ENCODE data around the gene UCP3. TPM values are rescaled to one million over a fixed set of nuclear protein-coding genes. Genes with fewer than 3 reads are reported as not detected.

The UCP3 gene
- total RNA-seq, 2 donors from 2014 or later = 0.55 to 6.8 TPM

- no peaks in the 10 kb centered on the region for H3K27me3 ChIP-seq (replicated peaks; ENCODE audit: insufficient read depth)
- no peak for DNase-seq (ENCODE audit: low spot score)
- WGBS = 67% methylated on average over 10 of the region's 10 CpGs
- TF ChIP-seq CTCF (IDR thresholded peaks at IDR 0.05) = no peak
- no peak for TF ChIP-seq POLR2A (IDR thresholded peaks at IDR 0.05)
- no peak overlapping the region for H3K27ac ChIP-seq
- no peaks in the 10 kb centered on the region for H3K9me3 ChIP-seq
- intact Hi-C loops (cut with DNase I) = loop anchor here (2.0 to 10.0 kb wide), 2 partner anchors 280 to 484 kb away; no protein-coding TSS in a partner anchor
- H3K36me3 ChIP-seq = no peaks in the 10 kb centered on the region
- H3K4me1 ChIP-seq (replicated peaks) = no peaks in the 10 kb centered on the region
- H3K4me3 ChIP-seq = no peak overlapping the region
Observed at GRCh38 chr11:73965076-73965763, 43.7 kb downstream of the UCP3 start.

GRCh38 chr11:73963861-73964260 lies 45.0 kb downstream of the UCP3 start:
- TF ChIP-seq CTCF (IDR thresholded peaks at IDR 0.05) = no peak
- WGBS = 77% methylated on average over 8 of the region's 8 CpGs
- intact Hi-C loops (cut with DNase I) = loop anchor here (2.0 to 10.0 kb wide), 2 partner anchors 281 to 485 kb away; no protein-coding TSS in a partner anchor
- no peaks in the 10 kb centered on the region for H3K36me3 ChIP-seq
- no peak overlapping the region for H3K27ac ChIP-seq
- H3K9me3 ChIP-seq = no peaks in the 10 kb centered on the region
- H3K4me3 ChIP-seq = no peak overlapping the region
- no peaks in the 10 kb centered on the region for H3K4me1 ChIP-seq (replicated peaks)
- H3K27me3 ChIP-seq (replicated peaks; ENCODE audit: insufficient read depth) = no peaks in the 10 kb centered on the region
- no peak for DNase-seq (ENCODE audit: low spot score)

GRCh38 chr11:73962101-73962705 lies 46.7 kb downstream of the UCP3 start:
- Histone ChIP-seq H3K4me3 (no peak overlapping the region), H3K27me3 (replicated peaks; ENCODE audit: insufficient read depth) (no peaks in the 10 kb centered on the region), H3K9me3 (no peaks in the 10 kb centered on the region), H3K4me1 (replicated peaks) (no peaks in the 10 kb centered on the region), H3K36me3 (no peaks in the 10 kb centered on the region), H3K27ac (no peak overlapping the region)
- WGBS = 76% methylated on average over 7 of the region's 7 CpGs
- intact Hi-C loops (cut with DNase I) = loop anchor here (10.0 kb wide), 1 partner anchor 283 kb away; no protein-coding TSS in a partner anchor
- TF ChIP-seq POLR2A (IDR thresholded peaks at IDR 0.05) (no peak), POLR2AphosphoS5 (IDR thresholded peaks at IDR 0.05) (no peak), CTCF (IDR thresholded peaks at IDR 0.05) (no peak)
- DNase-seq (ENCODE audit: low spot score) = no peak

GRCh38 chr11:73961321-73961720 lies 47.6 kb downstream of the UCP3 start:
- WGBS = 44% methylated on average over 4 of the region's 4 CpGs
- no peak overlapping the region for H3K4me3 ChIP-seq
- no peaks in the 10 kb centered on the region for H3K9me3 ChIP-seq
- intact Hi-C loops (cut with DNase I) = loop anchor here (10.0 kb wide), 1 partner anchor 283 kb away; no protein-coding TSS in a partner anchor
- no peaks in the 10 kb centered on the region for H3K27me3 ChIP-seq (replicated peaks; ENCODE audit: insufficient read depth)
- H3K27ac ChIP-seq = no peak overlapping the region
- H3K36me3 ChIP-seq = no peaks in the 10 kb centered on the region
- no peak for TF ChIP-seq CTCF (IDR thresholded peaks at IDR 0.05)
- no peak for TF ChIP-seq POLR2AphosphoS5 (IDR thresholded peaks at IDR 0.05)
- no peak for TF ChIP-seq POLR2A (IDR thresholded peaks at IDR 0.05)
- no peak for DNase-seq (ENCODE audit: low spot score)
- no peaks in the 10 kb centered on the region for H3K4me1 ChIP-seq (replicated peaks)

Measured in prostate gland (tissue), 2 donors.